Endothelial cell of umbilical vein (primary cell): ENCODE results near the gene PUDP. TPM values are rescaled to one million over a fixed set of nuclear protein-coding genes. Genes with fewer than 3 reads are reported as not detected.

ENCODE experiments used
- BruUV-seq: library from RNA; stranded (reverse); fragments of 400-500 nt; replicated peaks from 2 replicates; lab custom pipeline; 2021; lab: Mats Ljungman, UMichigan
- CTCF ChIA-PET: fragments of 300-600, 350-600 bp; sonication (Branson Sonifier 250); formaldehyde crosslinking; loops from one replicate; lab custom pipeline; 2021; ENCODE audit warnings: antibody characterized with exemption, inconsistent platforms; lab: Charles Lee
- POLR2A ChIA-PET: fragments of 300-600, 350-600 bp; sonication (Branson Sonifier 250); formaldehyde crosslinking; loops from one replicate; lab custom pipeline; 2021; ENCODE audit warnings: antibody characterized with exemption, inconsistent platforms; lab: Charles Lee
- DNase-seq: peaks from one replicate; pipeline ENCODE4 v3.0.0-alpha.2; 2011; ENCODE audit warnings: low read depth, low spot score
- FAIRE-seq: peaks from 2 replicates; lab custom pipeline; 2011; peaks lifted over from hg19 to GRCh38; lab: Jason Lieb, UNC
- H2AFZ ChIP-seq: 2 replicates; pipeline ENCODE4 v1.6.0; 2012; ENCODE audit warnings: low read depth, low read length, control low read depth, inconsistent platforms
- H3K27ac ChIP-seq: 2 replicates; pipeline ENCODE4 v1.5.1; 2011; ENCODE audit warnings: low read depth, mild to moderate bottlenecking, control low read depth, low read length, moderate library complexity; ENCODE audit not compliant: insufficient read depth
- H3K27me3 ChIP-seq, 2 experiments: 2 replicates each; pipeline versions ENCODE4 v1.6.0 to v1.6.1; 2011; ENCODE audit warnings: low read length in 2 of 2, mixed read lengths in 1 of 2; ENCODE audit not compliant: control insufficient read depth in 2 of 2, insufficient read depth in 2 of 2
- H3K36me3 ChIP-seq, 2 experiments: 2 replicates in 1 of 2; 3 replicates in 1 of 2; pipeline ENCODE4 v1.5.1; 2011; ENCODE audit warnings: low read length in 2 of 2, mild to moderate bottlenecking in 1 of 2, moderate library complexity in 1 of 2; ENCODE audit not compliant: control insufficient read depth in 2 of 2, insufficient read depth in 2 of 2; ENCODE audit errors: extremely low read depth in 1 of 2
- H3K4me1 ChIP-seq: 3 replicates; pipeline ENCODE4 v1.5.1; 2011; ENCODE audit warnings: mild to moderate bottlenecking, low read length; ENCODE audit not compliant: control insufficient read depth, insufficient read depth; ENCODE audit errors: extremely low read depth
- H3K4me2 ChIP-seq: 2 replicates; pipeline ENCODE4 v1.6.1; 2011; ENCODE audit warnings: low read length, control low read depth, mixed read lengths; ENCODE audit not compliant: insufficient read depth
- H3K4me3 ChIP-seq, 3 experiments: fragments of 200-600 bp in 1 of 3; sonication (generic), shearing (Covaris generic) in 1 of 3; replicated peaks in 1 of 3; 2 replicates each; pipeline ENCODE4 v1.5.1; 2011 to 2016; ENCODE audit warnings: control low read depth in 3 of 3, low read length in 3 of 3, mild to moderate bottlenecking in 2 of 3, inconsistent platforms in 1 of 3, low read depth in 1 of 3, moderate library complexity in 1 of 3; ENCODE audit not compliant: insufficient read depth in 1 of 3
- H3K79me2 ChIP-seq: 2 replicates; pipeline ENCODE4 v1.6.0; 2012; ENCODE audit warnings: low read length, inconsistent platforms; ENCODE audit not compliant: control insufficient read depth, insufficient read depth
- H3K9ac ChIP-seq: replicated peaks from 2 replicates; pipeline ENCODE3; 2011; ENCODE audit warnings: low read length, control low read depth; ENCODE audit not compliant: insufficient read depth; ENCODE audit errors: extremely low read depth
- H3K9me1 ChIP-seq: replicated peaks from 3 replicates; pipeline ENCODE4 v1.6.0; 2011; ENCODE audit warnings: mild to moderate bottlenecking, low read length; ENCODE audit not compliant: control insufficient read depth, insufficient read depth; ENCODE audit errors: extremely low read depth
- H3K9me3 ChIP-seq: replicated peaks from 2 replicates; pipeline ENCODE4 v1.5.1; 2012; ENCODE audit warnings: low read length, inconsistent platforms; ENCODE audit not compliant: control insufficient read depth, insufficient read depth
- H4K20me1 ChIP-seq: replicated peaks from 2 replicates; pipeline ENCODE3; 2011; ENCODE audit warnings: mild to moderate bottlenecking, low read length; ENCODE audit not compliant: control insufficient read depth, insufficient read depth; ENCODE audit errors: extremely low read depth
- CTCF ChIP-seq, 2 donors: IDR thresholded peaks; 1 replicate in 1 of 2; 2 replicates in 1 of 2; pipeline ENCODE4 v1.5.1; 2011; ENCODE audit warnings: low read length in 2 of 2, mild to moderate bottlenecking in 2 of 2, moderate library complexity in 2 of 2, control low read depth in 1 of 2, inconsistent platforms in 1 of 2, low read depth in 1 of 2; ENCODE audit not compliant: insufficient read depth in 1 of 2; ENCODE audit errors: extremely low read depth in 1 of 2
- EZH2 ChIP-seq: IDR thresholded peaks from 2 replicates; pipeline ENCODE4 v1.6.1; 2012; ENCODE audit warnings: borderline replicate concordance, low read depth, mild to moderate bottlenecking, moderate library complexity, low read length, inconsistent platforms; ENCODE audit not compliant: severe bottlenecking
- FOS ChIP-seq: IDR thresholded peaks from 2 replicates; pipeline ENCODE4 v1.6.1; 2011; ENCODE audit warnings: mild to moderate bottlenecking, low read length, moderate library complexity, borderline replicate concordance; ENCODE audit not compliant: insufficient read depth
- GATA2 ChIP-seq: IDR thresholded peaks from 2 replicates; pipeline ENCODE4 v1.7.0; 2011; ENCODE audit warnings: low read depth, mild to moderate bottlenecking, moderate library complexity, mixed read lengths, low read length; ENCODE audit not compliant: insufficient read length, insufficient read depth
- JUN ChIP-seq: IDR thresholded peaks from 2 replicates; pipeline ENCODE4 v1.6.1; 2011; ENCODE audit warnings: borderline replicate concordance, low read depth; ENCODE audit not compliant: insufficient read length, insufficient read depth
- MAX ChIP-seq: IDR thresholded peaks from 2 replicates; pipeline ENCODE4 v1.6.1; 2011; ENCODE audit not compliant: insufficient read depth, insufficient read length
- MYC ChIP-seq: IDR thresholded peaks from one replicate; pipeline ENCODE4 v1.6.1; 2011; ENCODE audit warnings: mild to moderate bottlenecking, low read depth, low read length
- POLR2A ChIP-seq: IDR thresholded peaks from 2 replicates; pipeline ENCODE4 v1.6.1; 2012; ENCODE audit warnings: low read depth, mild to moderate bottlenecking, control low read depth, low read length
- POLR2AphosphoS5 ChIP-seq: IDR thresholded peaks from 2 replicates; pipeline ENCODE4 v1.6.1; 2012; ENCODE audit warnings: low read depth, mild to moderate bottlenecking, control low read depth, low read length, moderate library complexity; ENCODE audit not compliant: insufficient read depth
- dilution Hi-C: fragments of 300-500 bp; cut with MboI; formaldehyde crosslinking; loops from one replicate; pipeline ENCODE4 v1.15.0; 2019; ENCODE audit warnings: low sequenced_read_pairs; ENCODE audit not compliant: extremely low pct_ligation_motif_present
- intact Hi-C: fragments of 100-400 bp; cut with micrococcal nuclease; formaldehyde crosslinking; loops from one replicate; pipeline ENCODE4 v1.10.0; 2022
- polyA plus RNA-seq, 4 experiments: library from polyadenylated mRNA; depleted of rRNA in 3 of 4; stranded (reverse) in 3 of 4; unstranded in 1 of 4; fragments of >200 nt; gene quantifications; 2 replicates each; pipeline versions ENCODE4 v1.2.1 to v1.2.3, GENCODE V29; 2011 to 2012; ENCODE audit warnings: missing spikeins in 1 of 4
- total RNA-seq: library from RNA; stranded (reverse); gene quantifications from 2 replicates; pipeline ENCODE4 v1.2.3, GENCODE V29; 2021

Gene PUDP
- total and polyA plus RNA-seq, 2 donors (not counting 3 experiments of a cell fraction or from before 2014, with no cell fraction given), result 17.3 to 22.5 TPM

- dilution Hi-C loops, result no loop called here
- TF ChIP-seq JUN (no peak), POLR2AphosphoS5 (no peak), MYC (no peak), FOS (no peak), GATA2 (no peak), MAX (no peak), POLR2A (no peak), EZH2 (no peak), CTCF (IDR thresholded peaks at IDR 0.05; ENCODE audit: extremely low read depth in 1 of 2, insufficient read depth in 1 of 2, low read depth in 1 of 2, low read length in 2 of 2) (no peak)
- Histone ChIP-seq H3K9me3 (no peaks in the 10 kb centered on the region), H3K79me2 (no peaks in the 10 kb centered on the region), H3K27ac (no peak overlapping the region), H3K9me1 (no peaks in the 10 kb centered on the region), H3K4me2 (no peak overlapping the region), H4K20me1 (no peaks in the 10 kb centered on the region), H3K4me3 (no peak overlapping the region), H3K27me3 (no peaks in the 10 kb centered on the region), H3K9ac (no peak overlapping the region), H3K4me1 (no peaks in the 10 kb centered on the region), H2AFZ (no peak overlapping the region), H3K36me3 (peaks cover 0 to 2% of the 10 kb centered on the region in 2 experiments)
- DNase-seq (no peak), FAIRE-seq (no peak)
- ChIA-PET POLR2A (no interaction called here), CTCF (no interaction called here)
- BruUV-seq, result no TSS peak
- intact Hi-C loops, result no loop called here
Observed at GRCh38 chrX:7072856-7073255, 75.1 kb downstream of the PUDP start.
